WI38 (cell line): ENCODE data around the gene PAK3.

Source experiments
- H3K4me3 ChIP-seq: 2 replicates; pipeline ENCODE4 v1.5.1; 2011; ENCODE audit warnings: low read depth, mild to moderate bottlenecking, control low read depth, low read length
- TF ChIP-seq, protein P1 (sequence below): IDR thresholded peaks from 2 replicates; pipeline ENCODE4 v1.5.1; 2012; ENCODE audit warnings: low read depth, mild to moderate bottlenecking, control low read depth, low read length

Gene PAK3

DNA sequence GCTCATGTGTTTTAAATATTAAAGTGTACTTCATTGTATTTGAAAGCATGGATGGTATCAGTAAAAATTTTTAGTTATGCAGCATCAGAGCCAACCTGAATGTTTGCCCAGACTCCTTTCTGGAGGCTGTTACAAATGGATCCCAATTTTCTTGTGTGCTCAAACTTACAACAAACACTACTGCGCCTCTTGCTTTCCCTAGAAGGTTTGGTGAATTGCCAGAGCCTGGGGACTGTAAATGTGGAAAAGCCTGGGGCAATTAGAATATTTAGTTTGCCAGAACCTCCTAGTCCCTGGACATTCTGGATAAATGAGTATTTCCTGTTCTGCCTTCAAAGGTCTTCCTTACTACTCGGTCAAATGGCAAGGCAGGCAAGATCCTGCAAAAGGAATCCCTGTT, 169.5 kb downstream of the PAK3 start:
- no peak overlapping the region for H3K4me3 ChIP-seq
- TF ChIP-seq, protein P1, sequence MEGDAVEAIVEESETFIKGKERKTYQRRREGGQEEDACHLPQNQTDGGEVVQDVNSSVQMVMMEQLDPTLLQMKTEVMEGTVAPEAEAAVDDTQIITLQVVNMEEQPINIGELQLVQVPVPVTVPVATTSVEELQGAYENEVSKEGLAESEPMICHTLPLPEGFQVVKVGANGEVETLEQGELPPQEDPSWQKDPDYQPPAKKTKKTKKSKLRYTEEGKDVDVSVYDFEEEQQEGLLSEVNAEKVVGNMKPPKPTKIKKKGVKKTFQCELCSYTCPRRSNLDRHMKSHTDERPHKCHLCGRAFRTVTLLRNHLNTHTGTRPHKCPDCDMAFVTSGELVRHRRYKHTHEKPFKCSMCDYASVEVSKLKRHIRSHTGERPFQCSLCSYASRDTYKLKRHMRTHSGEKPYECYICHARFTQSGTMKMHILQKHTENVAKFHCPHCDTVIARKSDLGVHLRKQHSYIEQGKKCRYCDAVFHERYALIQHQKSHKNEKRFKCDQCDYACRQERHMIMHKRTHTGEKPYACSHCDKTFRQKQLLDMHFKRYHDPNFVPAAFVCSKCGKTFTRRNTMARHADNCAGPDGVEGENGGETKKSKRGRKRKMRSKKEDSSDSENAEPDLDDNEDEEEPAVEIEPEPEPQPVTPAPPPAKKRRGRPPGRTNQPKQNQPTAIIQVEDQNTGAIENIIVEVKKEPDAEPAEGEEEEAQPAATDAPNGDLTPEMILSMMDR, result no peak

DNA sequence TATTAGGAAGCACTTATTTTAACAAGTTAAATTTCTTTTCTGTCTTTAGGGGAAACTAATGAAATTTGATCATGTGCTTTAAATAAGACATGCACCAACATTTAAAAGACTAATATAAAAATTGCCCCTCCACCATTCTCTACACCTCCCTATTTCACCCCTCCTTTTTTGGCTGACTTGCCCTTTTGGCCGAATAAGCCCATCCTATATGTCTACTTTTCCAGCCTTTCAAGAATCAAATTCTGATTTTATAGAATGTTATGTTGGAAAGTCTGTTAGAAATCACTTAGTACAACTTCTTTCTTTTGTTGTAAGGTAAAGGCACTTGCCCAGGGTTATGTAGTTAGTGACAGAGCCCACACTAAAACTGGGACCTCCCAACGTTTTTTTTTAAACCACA, 172.5 kb downstream of the PAK3 start:
- no peak overlapping the region for H3K4me3 ChIP-seq
- TF ChIP-seq, protein P1, result no peak

DNA sequence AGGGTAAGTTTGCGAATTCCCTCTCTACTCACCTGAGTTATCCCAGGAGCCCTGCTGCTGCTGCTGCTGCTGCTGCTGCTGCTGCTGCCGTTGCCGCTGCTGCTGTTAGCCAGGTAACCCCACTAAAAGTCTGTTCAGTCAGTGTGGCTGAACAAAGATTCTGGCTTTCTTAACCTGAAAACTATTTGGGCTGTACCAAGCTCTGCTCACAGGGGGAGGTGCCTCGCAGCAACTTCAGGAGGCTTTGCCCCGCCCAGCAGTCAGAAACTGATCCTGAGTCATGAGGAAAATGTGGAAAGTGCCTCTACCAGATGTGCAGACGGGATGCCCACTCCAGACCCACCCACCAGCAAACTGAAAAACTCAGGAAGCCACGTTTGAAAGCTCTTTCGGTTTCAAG, 174.3 kb downstream of the PAK3 start, which contains the start of gene CAPN6:
Gene CAPN6, minus strand, starts transcription at position 145 of the 400 bp plus-strand sequence. CDS start 6,547 bp downstream, outside the sequence.
- TF ChIP-seq, protein P1, result no peak
- no peak within 1 kb of the TSS for H3K4me3 ChIP-seq
